Spinal cord (tissue), 10 donors: Measurements from ENCODE around the gene MYH11. TPM values are rescaled to one million over a fixed set of nuclear protein-coding genes. Genes with fewer than 3 reads are reported as not detected.
A peak's percentile ranks its signal among the peaks of the same experiment; 100 is the strongest.
"Not testable (repeated sequence)": the region's sequence is repeated elsewhere in the genome, so short reads cannot be mapped to it uniquely, and the experiment has no call there.

Experiments
- DNase-seq, 6 donors: peaks; one replicate each; pipeline versions ENCODE4 v3.0.0 to v3.0.0-alpha.2; 2013 to 2015; ENCODE audit warnings: low spot score in 6 of 6, low read depth in 4 of 6
- H3K27ac ChIP-seq: one replicate; pipeline ENCODE4 v1.5.1; 2013; ENCODE audit warnings: low read depth, low read length, control low read depth
- H3K27me3 ChIP-seq: one replicate; pipeline ENCODE4 v1.6.1; 2013; ENCODE audit warnings: low read length; ENCODE audit not compliant: control insufficient read depth, insufficient read depth
- H3K36me3 ChIP-seq: one replicate; pipeline ENCODE4 v1.6.1; 2013; ENCODE audit warnings: low read length; ENCODE audit not compliant: control insufficient read depth, insufficient read depth
- H3K4me1 ChIP-seq: one replicate; pipeline ENCODE4 v1.6.1; 2013; ENCODE audit warnings: low read length; ENCODE audit not compliant: control insufficient read depth, insufficient read depth
- H3K4me3 ChIP-seq: one replicate; pipeline ENCODE4 v1.5.1; 2013; ENCODE audit warnings: low read depth, low read length, control low read depth
- H3K9me3 ChIP-seq: one replicate; pipeline ENCODE4 v1.6.1; 2013; ENCODE audit warnings: low read length; ENCODE audit not compliant: control insufficient read depth, insufficient read depth
- WGBS: methylation state at CpG from one replicate; pipeline ENCODE4 v1.1.5; 2013; ENCODE audit warnings: missing lambda C conversion rate; ENCODE audit not compliant: insufficient coverage; 5-methylcytosine and 5-hydroxymethylcytosine counted together
- polyA plus RNA-seq, 2 donors: library from polyadenylated mRNA; unstranded; fragments of 120-200 nt; gene quantifications; one replicate each; pipeline ENCODE4 v1.2.1, GENCODE V29; 2013; ENCODE audit not compliant: insufficient read length in 2 of 2
- total RNA-seq, 2 donors: library from RNA; depleted of rRNA in 1 of 2; stranded (reverse); fragments of 120-200 nt in 1 of 2; fragments of >200 nt in 1 of 2; gene quantifications; one replicate each; pipeline versions ENCODE4 v1.2.3 to v1.2.4, GENCODE V29; 2013 to 2014
- donor health status: healthy.

Gene MYH11
- total and polyA plus RNA-seq, 4 donors = 0.93 to 10.6 (median 3.5) TPM

GRCh38 chr16:15808071-15808470, 48.8 kb downstream of the MYH11 start:
- Histone ChIP-seq H3K4me3 (no peak overlapping the region), H3K27me3 (no peaks in the 10 kb centered on the region), H3K9me3 (no peaks in the 10 kb centered on the region), H3K27ac (no peak overlapping the region), H3K36me3 (no peaks in the 10 kb centered on the region), H3K4me1 (peaks cover 6% of the 10 kb centered on the region)
- no peak for DNase-seq
- WGBS = 82% methylated on average over 7 of the region's 8 CpGs

- H3K36me3 ChIP-seq = no peaks in the 10 kb centered on the region
- DNase-seq = peak in 1 of 6 donors; percentile 11
- no peak overlapping the region for H3K4me3 ChIP-seq
- H3K27me3 ChIP-seq = no peaks in the 10 kb centered on the region
- no peaks in the 10 kb centered on the region for H3K9me3 ChIP-seq
- 40% methylated on average over 11 of the region's 11 CpGs for WGBS
- no peak overlapping the region for H3K27ac ChIP-seq
- peaks cover 6% of the 10 kb centered on the region for H3K4me1 ChIP-seq
Measured at GRCh38 chr16:15807603-15808009, 49.2 kb downstream of the MYH11 start.

GRCh38 chr16:15803618-15804017, 53.2 kb downstream of the MYH11 start:
- peaks cover 6% of the 10 kb centered on the region for H3K4me1 ChIP-seq
- DNase-seq = peak in 1 of 6 donors; percentile 3
- H3K36me3 ChIP-seq = no peaks in the 10 kb centered on the region
- 52% methylated on average over 8 of the region's 9 CpGs for WGBS
- H3K4me3 ChIP-seq = no peak overlapping the region
- no peaks in the 10 kb centered on the region for H3K9me3 ChIP-seq
- H3K27me3 ChIP-seq = no peaks in the 10 kb centered on the region
- no peak overlapping the region for H3K27ac ChIP-seq

- Histone ChIP-seq H3K36me3 (no peaks in the 10 kb centered on the region), H3K4me3 (no peak overlapping the region), H3K27ac (no peak overlapping the region), H3K9me3 (no peaks in the 10 kb centered on the region), H3K27me3 (no peaks in the 10 kb centered on the region), H3K4me1 (no peaks in the 10 kb centered on the region)
- WGBS = 78% methylated on average over 4 of the region's 4 CpGs
- DNase-seq = no peak
Measured at GRCh38 chr16:15799851-15800495, 56.9 kb downstream of the MYH11 start.

- H3K27me3 ChIP-seq = no peaks in the 10 kb centered on the region
- H3K4me1 ChIP-seq = no peaks in the 10 kb centered on the region
- 76% methylated on average over 4 of the region's 5 CpGs for WGBS
- H3K36me3 ChIP-seq = no peaks in the 10 kb centered on the region
- DNase-seq = no peak
- no peak overlapping the region for H3K27ac ChIP-seq
- H3K9me3 ChIP-seq = no peaks in the 10 kb centered on the region
- no peak overlapping the region for H3K4me3 ChIP-seq
Measured at GRCh38 chr16:15798671-15799070, 58.2 kb downstream of the MYH11 start.

- Histone ChIP-seq H3K27ac (no peak overlapping the region), H3K36me3 (no peaks in the 10 kb centered on the region)
Measured at GRCh38 chr16:15796885-15797284, 59.9 kb downstream of the MYH11 start.

GRCh38 chr16:15795615-15796014, 61.2 kb downstream of the MYH11 start:
- DNase-seq = no peak
- H3K27me3 ChIP-seq = no peaks in the 10 kb centered on the region
- no peaks in the 10 kb centered on the region for H3K36me3 ChIP-seq
- no peak overlapping the region for H3K4me3 ChIP-seq
- H3K9me3 ChIP-seq = no peaks in the 10 kb centered on the region
- H3K4me1 ChIP-seq = no peaks in the 10 kb centered on the region
- H3K27ac ChIP-seq = no peak overlapping the region
- no CpG with 5 or more reads among the region's 1 CpG for WGBS

More at GRCh38 chr16:15796885-15797284, 59.9 kb downstream of the MYH11 start:
- DNase-seq = no peak
- Histone ChIP-seq H3K9me3 (no peaks in the 10 kb centered on the region), H3K27me3 (no peaks in the 10 kb centered on the region), H3K4me3 (no peak overlapping the region), H3K4me1 (no peaks in the 10 kb centered on the region)

- no peak overlapping the region for H3K27ac ChIP-seq
Measured at GRCh38 chr16:15792563-15792971, 64.3 kb downstream of the MYH11 start.

GRCh38 chr16:15790458-15790857, 66.4 kb downstream of the MYH11 start:
- Histone ChIP-seq H3K36me3 (no peaks in the 10 kb centered on the region), H3K4me1 (no peaks in the 10 kb centered on the region), H3K4me3 (no peak overlapping the region), H3K27me3 (no peaks in the 10 kb centered on the region), H3K27ac (no peak overlapping the region), H3K9me3 (no peaks in the 10 kb centered on the region)
- WGBS = 70% methylated on average over 4 of the region's 4 CpGs
- peak in 1 of 6 donors; percentile 7 for DNase-seq

More at GRCh38 chr16:15792563-15792971, 64.3 kb downstream of the MYH11 start:
- DNase-seq = no peak
- H3K9me3 ChIP-seq = no peaks in the 10 kb centered on the region
- no peaks in the 10 kb centered on the region for H3K4me1 ChIP-seq
- no peak overlapping the region for H3K4me3 ChIP-seq
- WGBS = 76% methylated on average over 3 of the region's 5 CpGs
- H3K27me3 ChIP-seq = no peaks in the 10 kb centered on the region
- no peaks in the 10 kb centered on the region for H3K36me3 ChIP-seq

GRCh38 chr16:15789816-15790215, 67.0 kb downstream of the MYH11 start:
- not testable (repeated sequence) for H3K27me3 ChIP-seq, H3K9me3 ChIP-seq, H3K36me3 ChIP-seq, H3K4me1 ChIP-seq, DNase-seq, H3K27ac ChIP-seq, H3K4me3 ChIP-seq
- no CpG with 5 or more reads among the region's 5 CpGs for WGBS
